ENCODE results near the gene GAB1. TPM values are rescaled to one million over a fixed set of nuclear protein-coding genes. Genes with fewer than 3 reads are reported as not detected.
A peak's percentile ranks its signal among the peaks of the same experiment; 100 is the strongest.

Gene GAB1
- total and polyA plus RNA-seq, 11 donors: 15.3 to 130 (median 80.4) TPM

DNA sequence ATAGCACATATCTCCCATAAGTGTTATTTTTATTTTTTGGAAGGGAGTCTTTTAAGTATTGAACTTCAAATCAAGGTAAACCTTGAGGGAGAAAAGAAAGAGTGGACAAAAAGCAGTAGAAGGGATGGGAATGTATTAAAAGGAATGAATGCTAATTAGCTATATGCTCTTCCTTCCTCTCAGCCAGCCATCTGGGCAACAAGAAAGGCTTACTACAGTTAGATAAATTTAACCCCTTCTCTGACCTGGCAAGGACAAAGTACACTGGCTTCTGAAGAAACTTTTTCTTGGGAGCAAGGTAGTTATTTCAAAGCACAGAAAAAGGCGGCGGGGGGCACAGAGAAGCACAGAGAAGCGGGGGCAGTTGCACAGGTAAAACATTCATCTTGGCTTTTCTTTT lies 54.6 kb downstream of the GAB1 start:
- TF ChIP-seq POLR2A (IDR thresholded peaks at IDR 0.05): no peak
- TF ChIP-seq, protein P1, sequence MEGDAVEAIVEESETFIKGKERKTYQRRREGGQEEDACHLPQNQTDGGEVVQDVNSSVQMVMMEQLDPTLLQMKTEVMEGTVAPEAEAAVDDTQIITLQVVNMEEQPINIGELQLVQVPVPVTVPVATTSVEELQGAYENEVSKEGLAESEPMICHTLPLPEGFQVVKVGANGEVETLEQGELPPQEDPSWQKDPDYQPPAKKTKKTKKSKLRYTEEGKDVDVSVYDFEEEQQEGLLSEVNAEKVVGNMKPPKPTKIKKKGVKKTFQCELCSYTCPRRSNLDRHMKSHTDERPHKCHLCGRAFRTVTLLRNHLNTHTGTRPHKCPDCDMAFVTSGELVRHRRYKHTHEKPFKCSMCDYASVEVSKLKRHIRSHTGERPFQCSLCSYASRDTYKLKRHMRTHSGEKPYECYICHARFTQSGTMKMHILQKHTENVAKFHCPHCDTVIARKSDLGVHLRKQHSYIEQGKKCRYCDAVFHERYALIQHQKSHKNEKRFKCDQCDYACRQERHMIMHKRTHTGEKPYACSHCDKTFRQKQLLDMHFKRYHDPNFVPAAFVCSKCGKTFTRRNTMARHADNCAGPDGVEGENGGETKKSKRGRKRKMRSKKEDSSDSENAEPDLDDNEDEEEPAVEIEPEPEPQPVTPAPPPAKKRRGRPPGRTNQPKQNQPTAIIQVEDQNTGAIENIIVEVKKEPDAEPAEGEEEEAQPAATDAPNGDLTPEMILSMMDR (IDR thresholded peaks at IDR 0.05): no peak
- no peak for ATAC-seq
- H3K36me3 ChIP-seq: no peaks in the 10 kb centered on the region
- H3K27me3 ChIP-seq: no peaks in the 10 kb centered on the region
- no peak overlapping the region for H3K4me3 ChIP-seq
- DNase-seq: no peak
- intact Hi-C loops (cut with DNase I): loop anchor here in 3 of 10 donors (5.0 to 10.0 kb wide), 3 partner anchors 46 to 106 kb away; partner anchors contain the start of gene GAB1 (in 1 of the 3)
- H3K27ac ChIP-seq: peak overlapping the region in 9 of 12 donors; percentile 7 to 70 (median 64)
- peaks cover 0 to 99% (median 80%) of the 10 kb centered on the region in 12 donors for H3K4me1 ChIP-seq
- 86 to 89% (median 88%) methylated on average over 3 of the region's 3 CpGs for WGBS, 4 donors
- no peaks in the 10 kb centered on the region for H3K9me3 ChIP-seq

DNA sequence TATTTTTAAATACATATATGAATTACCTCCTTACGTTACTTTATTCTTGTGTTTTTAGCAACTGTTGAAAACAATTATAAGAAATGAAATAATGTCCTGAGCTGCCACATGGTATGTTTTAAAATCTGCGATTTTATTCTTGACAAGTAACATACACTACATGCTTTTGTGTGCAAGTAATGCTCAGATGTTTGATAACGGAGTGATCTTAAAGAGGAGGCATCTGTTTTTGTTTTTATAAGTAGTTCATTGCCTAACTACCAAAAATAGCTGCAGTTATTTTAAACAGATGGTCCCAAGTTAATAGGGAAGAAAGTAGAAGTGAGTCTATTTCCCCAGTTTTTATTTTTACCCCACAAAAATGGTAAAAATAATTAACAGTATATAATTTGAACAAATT lies 55.2 kb downstream of the GAB1 start:
- H3K4me3 ChIP-seq: peak overlapping the region in 2 of 12 donors; percentile 16
- peaks cover 0 to 99% (median 82%) of the 10 kb centered on the region in 12 donors for H3K4me1 ChIP-seq
- no peak for DNase-seq
- peak overlapping the region; percentile 0 to 70 (median 59) for H3K27ac ChIP-seq
- no peak for TF ChIP-seq POLR2A (IDR thresholded peaks at IDR 0.05)
- TF ChIP-seq, protein P1 (IDR thresholded peaks at IDR 0.05): no peak
- H3K27me3 ChIP-seq: no peaks in the 10 kb centered on the region
- peak in 2 of 4 donors; percentile 23 to 33 for ATAC-seq
- no peaks in the 10 kb centered on the region for H3K36me3 ChIP-seq
- intact Hi-C loops (cut with DNase I): loop anchor here in 3 of 10 donors (5.0 to 10.0 kb wide), 3 partner anchors 47 to 107 kb away; partner anchors contain the start of gene GAB1 (in 1 of the 3)
- no peaks in the 10 kb centered on the region for H3K9me3 ChIP-seq
- 11 to 18% (median 13%) methylated on average over 3 of the region's 3 CpGs for WGBS, 4 donors

DNA sequence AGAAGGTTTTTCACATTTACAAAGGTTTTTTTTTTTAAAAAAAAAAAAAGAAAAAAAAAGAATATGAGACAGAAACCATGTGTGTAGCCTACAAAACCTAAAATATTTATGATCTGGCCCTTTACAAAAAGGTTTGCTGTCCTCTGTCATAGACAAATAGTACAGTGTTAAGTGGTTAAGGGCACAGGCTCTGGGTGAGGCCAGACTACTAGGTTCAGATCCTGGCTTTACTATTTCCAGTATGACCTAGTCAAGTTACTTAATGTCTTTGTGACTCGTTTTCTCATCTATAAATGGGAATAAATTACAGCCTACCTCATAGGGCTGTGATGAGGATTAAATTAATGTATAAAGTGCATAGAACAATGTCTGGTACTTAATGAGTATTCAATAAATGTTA lies 56.5 kb downstream of the GAB1 start:
- intact Hi-C loops (cut with DNase I): loop anchor here in 3 of 10 donors (5.0 to 10.0 kb wide), 3 partner anchors 48 to 108 kb away; partner anchors contain the start of gene GAB1 (in 1 of the 3)
- peak in 2 of 4 donors; percentile 27 to 50 for ATAC-seq
- Histone ChIP-seq H3K36me3 (no peaks in the 10 kb centered on the region), H3K4me3 (no peak overlapping the region), H3K9me3 (no peaks in the 10 kb centered on the region), H3K4me1 (peaks cover 0 to 98% (median 85%) of the 10 kb centered on the region in 12 donors), H3K27me3 (no peaks in the 10 kb centered on the region), H3K27ac (peak overlapping the region in 10 of 12 donors; percentile 7 to 70 (median 62))
- no peak for TF ChIP-seq POLR2A (IDR thresholded peaks at IDR 0.05)
- TF ChIP-seq, protein P1 (IDR thresholded peaks at IDR 0.05): no peak
- DNase-seq: no peak
- WGBS, 4 donors: 41 to 59% (median 44%) methylated on average over 1 of the region's 1 CpG

DNA sequence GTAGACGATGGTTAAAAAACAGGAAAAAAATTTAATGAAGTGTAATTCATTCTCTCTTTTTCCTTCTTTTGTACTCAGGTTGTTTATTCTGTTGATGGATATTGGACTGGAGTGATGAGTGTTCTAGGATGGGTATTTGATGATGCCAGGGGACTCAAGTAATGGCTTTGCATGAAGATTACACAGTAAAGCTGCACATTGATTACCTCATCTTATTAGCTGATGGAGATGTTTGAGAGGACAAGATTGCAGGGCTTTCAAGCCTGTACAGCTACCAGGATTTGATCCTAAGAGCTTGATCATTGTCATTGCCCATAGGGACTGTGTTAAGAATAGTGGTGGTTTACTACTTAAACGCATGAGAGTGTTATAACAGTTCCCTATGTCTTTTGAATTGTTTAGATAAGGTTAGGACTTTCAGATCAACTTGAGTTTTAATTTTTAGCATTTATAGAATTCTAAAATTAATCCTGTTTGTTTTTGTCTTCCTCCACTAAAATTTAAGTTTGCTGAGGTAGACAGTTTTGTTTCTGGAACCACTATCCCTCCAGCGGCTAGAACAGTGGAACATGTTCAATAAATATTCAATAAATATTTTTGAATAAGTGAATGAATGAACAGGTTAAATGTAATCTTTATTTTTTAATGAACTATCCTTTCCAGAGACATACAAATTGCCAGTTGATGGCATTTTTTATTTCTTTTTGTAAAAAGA lies 58.2 kb downstream of the GAB1 start:
- WGBS, 4 donors: 56 to 77% (median 65%) methylated on average over 3 of the region's 3 CpGs

More for the DNA sequence above, 58.2 kb downstream of the GAB1 start:
- DNase-seq (no peak), ATAC-seq (no peak)
- Histone ChIP-seq H3K27ac (no peak overlapping the region), H3K4me1 (peaks cover 0 to 97% (median 74%) of the 10 kb centered on the region in 12 donors), H3K36me3 (no peaks in the 10 kb centered on the region), H3K4me3 (no peak overlapping the region), H3K9me3 (no peaks in the 10 kb centered on the region), H3K27me3 (no peaks in the 10 kb centered on the region)
- no peak for TF ChIP-seq POLR2A (IDR thresholded peaks at IDR 0.05)
- TF ChIP-seq, protein P1 (IDR thresholded peaks at IDR 0.05): no peak
- intact Hi-C loops (cut with DNase I): loop anchor here in 4 of 10 donors (5.0 to 10.0 kb wide), 3 partner anchors 50 to 110 kb away; partner anchors contain the start of gene GAB1 (in 3 of the 4)

Data from heart left ventricle (tissue), 16 donors.